Stimulated activated CD8-positive, alpha-beta memory T cell treated with anti-CD3 and anti-CD28 coated beads, Interleukin-4, amount 100 ng/mL, for 48 hours (primary cell): ENCODE results near the gene WDR46.
A peak's percentile ranks its signal among the peaks of the same experiment; 100 is the strongest.
"Not testable (repeated sequence)": the region's sequence is repeated elsewhere in the genome, so short reads cannot be mapped to it uniquely, and the experiment has no call there.

Experiments
- DNase-seq: peaks from one replicate; pipeline ENCODE4 v3.0.0-alpha.2; 2020

Gene WDR46

DNA sequence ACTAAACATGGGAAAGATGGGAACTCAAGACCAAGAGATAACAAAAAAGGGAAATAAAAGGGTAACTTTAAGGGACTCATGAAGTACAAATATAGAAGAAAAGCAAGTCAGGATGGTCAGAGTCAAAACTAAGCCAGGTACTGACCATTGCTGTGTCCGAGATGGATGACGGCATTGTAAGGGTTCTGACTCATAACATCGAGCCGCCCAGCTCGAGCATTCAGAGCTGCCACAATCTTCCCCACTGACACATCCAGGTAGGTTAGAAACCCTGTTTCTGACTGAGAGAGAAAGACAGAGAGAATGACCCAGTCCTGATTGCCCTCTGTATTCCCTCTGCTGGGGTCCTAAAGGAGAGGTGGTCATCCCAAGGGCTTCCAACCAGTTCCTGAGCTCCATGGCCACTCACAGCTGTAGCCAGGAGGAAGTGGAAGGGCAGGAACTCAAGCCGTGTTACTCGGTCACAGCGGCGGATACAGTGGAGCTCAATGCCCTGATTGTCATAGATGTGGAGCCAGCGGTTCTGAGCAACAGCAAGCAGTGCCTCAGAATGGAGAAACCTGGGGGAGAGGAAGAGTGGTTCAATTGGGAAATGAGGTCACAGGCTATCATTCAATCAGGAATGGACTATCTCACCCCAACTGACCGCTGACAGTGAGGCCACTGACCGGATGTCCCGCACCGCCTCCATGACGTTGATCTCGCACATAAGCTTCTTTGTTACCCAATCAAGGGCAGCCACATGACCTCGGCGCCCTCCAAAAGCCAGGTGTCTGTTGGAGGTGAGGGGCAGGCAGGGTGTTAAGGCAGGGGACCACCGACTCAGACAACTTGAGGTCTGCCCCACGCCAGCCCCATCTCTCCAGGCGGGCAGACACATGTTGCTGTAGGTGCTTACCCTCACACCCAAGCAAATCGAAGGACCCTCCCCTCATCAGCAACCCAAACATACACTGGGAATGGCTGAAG lies 1.8 kb downstream of the WDR46 start:
- DNase-seq = no peak

DNA sequence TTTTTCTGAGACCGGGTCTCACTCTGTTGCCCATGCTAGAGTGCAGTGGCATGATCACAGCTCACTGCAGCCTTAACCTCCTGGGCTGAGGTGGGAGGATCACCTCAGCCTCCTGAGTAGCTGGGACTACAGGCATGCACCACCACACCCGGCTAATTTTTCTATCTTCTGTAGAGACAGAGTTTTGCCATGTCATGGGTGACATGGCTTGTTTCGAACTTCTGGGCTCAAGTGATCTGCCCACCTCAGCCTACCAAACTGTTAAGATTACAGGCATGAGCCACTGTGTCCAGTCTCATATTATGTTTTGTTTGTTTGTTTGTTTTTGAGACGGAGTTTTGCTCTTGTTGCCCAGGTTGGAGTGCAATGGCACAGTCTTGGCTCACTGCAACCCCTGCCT lies 3.8 kb downstream of the WDR46 start:
- not testable (repeated sequence) for DNase-seq

DNA sequence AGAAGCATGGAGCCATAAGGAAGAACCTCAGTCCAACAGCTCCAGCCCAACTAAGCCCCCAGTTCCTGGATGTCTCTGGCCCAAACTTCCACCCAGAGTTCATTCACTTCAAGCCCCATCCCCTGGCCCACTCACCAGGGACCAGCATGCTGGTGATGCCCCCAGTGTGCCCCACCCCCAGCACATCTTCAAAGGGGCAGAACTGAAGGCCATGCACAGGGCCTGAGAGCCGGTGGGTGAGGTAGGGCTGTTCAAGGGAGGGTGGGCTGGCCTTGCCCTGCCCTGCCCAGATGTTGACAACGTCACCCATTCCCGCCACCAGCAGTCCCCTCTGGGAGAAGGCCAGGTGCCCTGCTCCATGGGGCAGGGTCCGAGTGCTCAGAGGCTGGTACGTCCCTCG lies 8.5 kb downstream of the WDR46 start:
- DNase-seq = no peak

DNA sequence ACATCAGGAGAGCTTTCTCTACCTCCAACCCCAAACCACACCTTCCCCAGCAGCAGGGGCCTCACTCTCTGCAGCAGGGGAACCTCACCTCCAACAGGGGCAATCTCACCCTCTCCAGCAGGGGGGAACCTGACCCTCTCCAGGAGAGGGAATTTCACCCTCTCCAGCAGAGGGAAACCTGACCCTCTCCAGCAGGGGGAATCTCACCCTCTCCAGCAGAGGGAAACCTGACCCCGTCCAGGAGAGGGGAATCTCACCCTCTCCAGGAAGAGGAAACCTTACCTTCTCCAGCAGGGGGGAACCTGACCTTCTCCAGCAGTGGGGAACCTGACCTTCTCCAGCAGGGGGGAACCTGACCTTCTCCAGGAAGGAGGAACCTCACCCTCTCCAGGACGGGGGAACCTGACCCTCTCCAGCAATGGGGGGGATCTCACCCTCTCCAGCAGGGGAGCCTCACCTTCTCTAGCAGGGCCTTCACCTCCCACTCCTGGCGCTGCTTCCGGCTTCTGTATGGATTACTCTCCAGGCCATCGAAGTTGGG lies 9.0 kb downstream of the WDR46 start:
- DNase-seq = no peak

DNA sequence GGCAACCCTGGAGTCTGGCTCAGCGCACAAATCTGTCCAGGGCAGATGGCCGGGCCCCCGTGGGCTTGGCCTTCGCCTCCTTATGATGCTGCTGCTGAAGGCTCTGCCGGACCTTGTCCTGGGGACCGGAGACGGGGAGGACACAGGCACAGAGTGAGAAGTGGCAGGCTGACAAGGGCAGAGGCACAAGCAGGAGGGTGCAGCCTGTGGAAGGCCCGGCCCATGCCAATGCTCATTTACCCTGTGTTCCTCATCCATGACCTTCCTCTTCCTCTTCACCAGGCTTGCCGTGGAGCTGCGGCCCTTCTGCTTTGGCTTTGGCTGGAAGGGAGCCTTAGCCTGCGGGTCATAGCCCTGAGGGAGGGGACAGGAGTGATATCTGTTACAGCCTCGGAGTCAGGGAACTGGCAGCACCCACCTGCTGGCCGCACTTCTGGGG lies 9.8 kb downstream of the WDR46 start:
- no peak for DNase-seq

DNA sequence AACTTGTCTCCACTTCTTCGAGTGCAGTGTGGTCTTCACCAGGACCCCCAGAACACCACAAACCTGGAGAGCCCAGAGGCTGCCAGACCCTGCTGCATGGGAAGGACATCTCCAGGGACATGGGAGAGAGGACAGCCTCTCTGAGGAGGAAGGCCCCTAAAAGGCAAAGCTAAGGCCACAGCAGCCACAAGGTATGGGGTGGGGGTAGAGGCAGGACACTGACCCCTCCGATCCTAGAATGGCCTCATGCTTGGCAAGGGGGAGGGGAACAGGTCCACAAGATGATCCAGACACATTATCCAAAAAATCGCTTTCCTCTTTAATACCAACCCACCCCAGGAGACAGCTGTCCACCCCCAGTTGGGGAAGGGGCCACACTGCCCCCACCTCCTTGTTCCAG lies 10.2 kb downstream of the WDR46 start:
- no peak for DNase-seq

DNA sequence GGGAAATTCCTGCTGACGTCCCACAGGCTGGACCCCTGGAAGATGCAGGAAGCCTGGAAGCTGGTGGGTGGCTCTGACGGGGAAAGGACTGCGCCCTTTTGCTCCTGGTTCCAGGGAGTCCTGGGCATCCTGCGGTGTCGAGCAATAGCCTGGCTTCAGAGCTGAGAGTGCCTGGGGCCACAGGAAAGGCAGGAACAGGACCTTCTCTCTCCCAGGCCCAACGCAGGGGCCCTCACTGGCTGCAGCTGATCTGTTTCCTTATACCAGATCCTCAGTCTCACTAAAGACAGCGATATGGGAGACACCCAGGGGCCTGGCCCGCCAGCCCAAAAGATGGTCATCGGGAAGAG lies 10.7 kb downstream of the WDR46 start:
- no peak for DNase-seq

DNA sequence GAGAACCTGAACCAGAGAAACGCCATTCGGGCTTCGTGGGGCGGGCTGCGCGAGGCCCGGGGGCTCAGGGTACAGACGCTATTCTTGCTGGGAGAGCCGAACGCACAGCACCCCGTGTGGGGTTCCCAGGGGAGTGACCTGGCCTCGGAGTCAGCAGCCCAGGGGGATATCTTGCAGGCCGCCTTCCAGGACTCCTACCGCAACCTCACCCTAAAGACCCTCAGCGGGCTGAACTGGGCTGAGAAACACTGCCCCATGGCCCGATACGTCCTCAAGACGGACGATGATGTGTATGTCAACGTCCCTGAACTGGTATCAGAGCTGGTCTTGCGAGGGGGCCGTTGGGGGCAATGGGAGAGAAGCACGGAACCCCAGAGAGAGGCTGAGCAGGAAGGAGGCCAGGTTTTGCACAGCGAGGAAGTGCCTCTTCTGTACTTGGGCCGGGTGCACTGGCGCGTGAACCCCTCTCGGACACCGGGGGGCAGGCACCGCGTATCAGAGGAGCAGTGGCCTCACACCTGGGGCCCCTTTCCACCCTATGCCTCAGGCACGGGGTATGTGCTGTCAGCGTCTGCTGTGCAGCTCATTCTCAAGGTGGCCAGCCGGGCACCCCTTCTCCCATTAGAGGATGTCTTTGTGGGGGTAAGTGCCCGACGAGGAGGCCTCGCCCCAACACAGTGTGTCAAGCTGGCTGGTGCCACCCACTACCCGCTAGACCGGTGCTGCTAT lies 11.2 kb downstream of the WDR46 start:
- peak; percentile 54 for DNase-seq

DNA sequence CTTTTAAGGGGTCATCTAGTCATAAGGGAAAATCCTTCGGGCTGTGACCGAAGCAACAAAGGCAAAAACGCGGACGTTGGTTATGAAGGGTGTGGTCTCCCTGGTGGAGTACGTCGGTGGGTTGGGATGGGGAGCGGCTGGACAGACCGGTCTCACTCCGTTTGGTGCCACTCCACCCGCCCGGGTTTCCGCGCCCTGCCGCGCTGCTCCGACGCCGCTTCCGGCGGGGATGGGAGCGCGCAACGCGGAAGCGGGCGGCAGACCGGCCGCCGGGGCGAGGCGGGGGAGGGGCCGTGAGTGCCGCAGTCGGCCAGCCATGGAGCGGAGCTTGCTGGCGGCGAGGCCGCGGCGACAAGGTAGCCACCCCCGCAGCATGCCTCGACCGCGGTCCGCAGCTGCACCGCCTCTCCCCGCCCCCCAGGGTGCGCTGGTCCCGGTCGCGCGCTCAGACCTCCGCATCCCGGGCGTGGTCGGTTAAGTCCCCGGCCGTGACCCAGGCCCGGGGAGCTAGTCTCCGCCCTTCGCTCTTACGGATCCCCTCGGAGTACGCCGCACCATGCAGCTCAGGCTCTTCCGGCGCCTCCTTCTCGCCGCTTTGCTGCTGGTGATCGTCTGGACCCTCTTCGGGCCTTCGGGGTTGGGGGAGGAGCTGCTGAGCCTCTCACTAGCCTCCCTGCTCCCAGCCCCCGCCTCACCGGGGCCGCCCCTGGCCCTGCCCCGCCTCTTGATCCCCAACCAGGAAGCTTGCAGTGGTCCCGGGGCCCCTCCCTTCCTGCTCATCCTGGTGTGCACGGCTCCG lies 12.0 kb downstream of the WDR46 start, which contains the start of gene B3GALT4:
Gene B3GALT4 (plus strand): TSS at position 260 of the 799 bp plus-strand sequence. CDS start 297 bp downstream, at position 557.
- DNase-seq = peak; percentile 87

DNA sequence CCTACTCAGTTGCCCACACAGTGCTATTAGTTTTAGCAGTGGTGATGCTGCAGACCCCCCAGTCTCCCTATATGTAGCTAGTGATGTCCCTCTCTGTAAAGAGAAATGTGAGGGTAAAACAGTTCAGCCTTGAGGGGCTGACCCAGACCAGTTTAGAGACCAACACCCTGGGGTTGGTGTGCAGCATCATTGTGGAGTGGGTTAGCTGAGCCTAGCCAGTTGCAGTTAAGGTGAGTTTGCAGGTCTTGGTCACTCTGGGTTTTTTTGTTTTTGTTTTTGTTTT lies 12.5 kb downstream of the WDR46 start:
- DNase-seq = no peak

DNA sequence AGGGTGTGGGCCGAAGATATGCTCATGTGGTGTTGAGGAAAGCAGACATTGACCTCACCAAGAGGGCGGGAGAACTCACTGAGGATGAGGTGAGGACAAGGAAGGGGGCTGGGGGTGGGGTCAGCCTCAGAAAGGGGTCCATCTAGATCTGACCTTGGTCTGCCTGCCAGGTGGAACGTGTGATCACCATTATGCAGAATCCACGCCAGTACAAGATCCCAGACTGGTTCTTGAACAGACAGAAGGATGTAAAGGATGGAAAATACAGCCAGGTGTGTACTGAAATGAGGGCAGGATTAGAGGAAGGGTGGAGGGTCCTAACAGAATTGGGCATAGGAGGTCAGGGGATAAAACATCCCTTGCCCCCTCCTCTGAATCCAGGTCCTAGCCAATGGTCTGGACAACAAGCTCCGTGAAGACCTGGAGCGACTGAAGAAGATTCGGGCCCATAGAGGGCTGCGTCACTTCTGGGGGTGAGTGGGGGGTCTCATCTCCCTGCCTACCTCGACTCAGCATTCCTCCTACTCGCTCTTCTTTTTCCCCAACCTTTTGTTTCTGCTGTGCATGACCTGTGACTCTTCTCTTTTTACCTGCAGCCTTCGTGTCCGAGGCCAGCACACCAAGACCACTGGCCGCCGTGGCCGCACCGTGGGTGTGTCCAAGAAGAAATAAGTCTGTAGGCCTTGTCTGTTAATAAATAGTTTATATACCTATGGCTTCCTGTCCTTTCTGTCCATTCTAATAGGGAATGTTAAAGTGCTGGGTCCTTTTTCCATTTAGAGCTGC lies 13.1 kb downstream of the WDR46 start:
- DNase-seq = not testable (repeated sequence)

DNA sequence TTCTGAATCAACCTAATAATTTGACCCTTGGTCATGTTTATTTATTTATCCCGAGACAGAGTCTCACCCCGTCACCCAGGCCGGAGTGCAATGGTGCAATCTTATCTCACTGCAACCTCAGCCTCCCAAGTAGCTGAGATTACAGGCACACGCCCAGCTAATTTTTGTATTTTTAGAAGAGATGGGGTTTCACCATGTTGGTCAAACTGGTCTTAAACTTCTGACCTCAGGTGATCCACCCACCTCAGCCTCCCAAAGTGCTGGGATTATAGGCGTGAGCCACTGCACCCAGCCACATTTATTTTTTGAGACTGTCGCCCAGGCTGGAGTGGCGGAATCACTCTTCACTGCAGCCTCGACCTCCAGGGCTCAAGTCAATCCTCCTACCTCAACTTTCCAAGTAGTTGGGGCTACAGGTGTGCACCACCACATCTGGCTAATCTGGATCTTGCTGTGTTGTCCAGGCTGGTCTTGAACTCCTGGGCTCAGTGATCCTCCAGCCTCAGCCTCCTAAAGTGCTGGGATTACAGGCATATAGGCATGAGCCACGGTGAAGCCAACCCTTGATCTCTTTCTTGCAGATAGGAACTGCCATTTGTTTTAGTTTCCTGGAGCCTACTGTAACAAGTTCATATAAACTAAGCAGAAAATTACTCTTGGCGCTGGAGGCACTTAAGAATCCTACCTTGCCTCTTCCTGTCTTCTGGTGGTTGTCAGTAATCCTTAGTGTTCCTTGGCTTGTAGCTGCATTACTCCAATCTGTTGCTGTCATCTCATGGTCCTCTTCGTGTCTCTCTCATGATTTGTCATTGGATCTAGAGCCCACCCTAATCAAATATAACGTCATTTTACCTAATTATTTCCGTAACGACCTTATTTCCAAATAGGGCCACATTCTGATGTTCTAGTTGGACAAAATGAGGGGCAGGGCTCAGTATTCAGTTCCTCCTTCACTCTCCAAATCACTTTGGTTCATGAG lies 14.8 kb downstream of the WDR46 start:
- no peak for DNase-seq

DNA sequence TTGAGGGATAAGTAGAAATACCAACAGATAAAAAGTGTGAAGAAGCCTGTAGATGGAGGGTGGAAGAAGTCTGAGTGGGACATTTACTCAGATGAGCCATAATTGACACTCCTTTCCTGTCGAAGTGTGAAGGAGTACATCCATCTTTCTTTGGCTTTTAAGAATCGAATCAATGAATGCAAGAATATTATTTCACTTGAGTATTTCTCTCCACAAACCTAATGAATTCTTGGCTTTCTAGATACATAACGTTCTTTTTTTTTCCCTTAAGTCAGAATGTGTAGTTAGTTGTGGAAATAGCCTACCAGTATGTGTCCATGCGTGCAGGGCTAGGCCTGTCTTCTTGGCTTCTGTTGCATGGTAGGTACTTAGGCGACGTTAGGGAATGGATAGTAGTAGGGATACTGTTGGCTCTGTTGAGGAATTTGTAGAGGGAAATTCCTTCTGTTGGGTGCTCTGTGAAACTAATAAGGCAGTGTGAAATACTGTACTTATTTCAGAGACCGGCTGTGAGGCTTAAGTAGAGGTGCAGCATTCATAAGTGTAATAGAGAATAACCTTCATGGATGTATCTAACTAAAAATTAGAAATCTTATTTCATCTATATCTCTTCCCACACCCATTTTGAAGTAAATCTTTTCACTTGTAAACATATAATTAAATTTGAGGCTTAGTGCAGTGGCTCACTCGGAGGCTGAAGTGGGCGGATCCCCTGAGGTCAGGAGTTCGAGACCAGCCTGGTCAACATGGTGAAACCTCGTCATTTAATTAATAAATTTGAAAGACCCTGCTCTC lies 15.7 kb downstream of the WDR46 start:
- no peak for DNase-seq

DNA sequence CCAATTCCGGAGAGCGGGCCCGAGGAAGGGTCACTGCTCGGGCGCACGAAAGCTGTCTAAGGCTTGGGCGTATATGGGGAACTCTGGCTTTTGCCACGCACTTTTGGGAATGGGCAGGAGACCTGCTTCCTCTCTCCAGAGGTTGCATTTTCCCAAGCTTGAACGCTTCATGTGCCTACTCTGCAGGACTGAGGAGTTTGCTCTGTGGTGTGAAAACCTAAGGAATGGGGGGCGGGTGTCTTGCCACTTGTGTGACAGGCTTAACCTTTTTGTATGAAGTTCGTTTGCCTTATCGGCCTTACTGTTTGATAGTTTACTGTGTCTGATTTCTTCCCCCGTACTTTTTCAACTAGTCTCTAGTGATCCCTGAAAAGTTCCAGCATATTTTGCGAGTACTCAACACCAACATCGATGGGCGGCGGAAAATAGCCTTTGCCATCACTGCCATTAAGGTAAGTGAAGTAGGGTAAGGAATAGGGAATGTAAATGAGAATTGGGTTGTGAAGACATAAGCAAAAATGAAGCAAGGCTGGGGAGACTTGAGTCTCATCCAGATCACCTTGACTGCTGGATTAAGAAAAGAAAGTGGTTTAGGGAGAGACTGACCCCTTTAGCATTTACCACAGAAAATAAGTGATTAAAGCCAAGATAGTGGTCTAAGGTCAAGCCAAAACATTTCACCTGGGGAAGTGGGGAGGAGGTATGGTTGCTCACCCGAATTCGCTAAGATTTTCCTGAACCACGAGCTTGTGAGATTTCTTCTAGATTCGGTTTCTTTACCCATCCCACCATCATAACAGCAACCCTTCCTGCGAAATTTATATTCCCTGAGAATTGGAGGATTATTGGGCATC lies 16.5 kb downstream of the WDR46 start:
- DNase-seq = no peak

DNA sequence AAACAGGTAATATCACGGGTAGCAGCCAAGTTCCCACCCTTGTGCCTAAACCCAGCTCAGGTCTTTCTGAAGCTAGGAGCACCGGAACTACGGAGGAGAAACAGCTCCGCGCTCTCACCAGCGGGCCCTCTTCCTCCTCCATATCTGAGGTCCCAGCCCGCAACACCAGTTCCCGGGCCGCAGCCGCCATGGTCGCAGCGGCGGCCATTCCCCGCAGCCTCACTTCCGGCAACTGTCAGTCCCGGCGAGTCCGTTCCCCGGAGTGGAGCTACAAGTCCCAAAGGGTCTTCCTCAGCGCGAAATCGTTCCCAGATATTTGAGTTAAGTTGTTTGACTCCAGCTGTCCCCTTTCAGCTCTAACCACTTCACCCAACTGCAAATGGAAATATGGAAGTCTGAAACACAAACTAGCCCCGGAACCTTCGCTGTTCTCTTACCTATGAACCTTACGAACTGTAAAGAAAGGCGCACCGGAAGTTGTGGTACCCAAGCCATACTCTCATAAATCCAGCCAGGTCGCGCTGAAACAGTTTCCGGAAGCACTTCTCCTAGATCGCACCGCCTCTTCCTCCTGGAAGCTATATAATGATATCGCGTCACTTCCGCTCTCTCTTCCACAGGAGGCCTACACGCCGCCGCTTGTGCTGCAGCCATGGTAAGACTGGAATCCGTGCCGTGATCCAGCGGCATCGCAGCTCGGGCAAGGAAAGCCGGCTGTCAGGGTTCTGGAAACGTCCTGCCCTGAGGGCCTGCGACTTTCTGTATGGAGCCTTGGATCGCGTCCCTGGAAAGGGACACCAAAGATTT lies 17.4 kb downstream of the WDR46 start, which contains the start of the genes RPS18 and VPS52:
Gene RPS18 (plus strand): TSS at position 608 of the 807 bp plus-strand sequence. CDS start 45 bp downstream, at position 653.
Gene VPS52 (minus strand): TSS at position 409 of the 807 bp plus-strand sequence. CDS start 201 bp downstream, at position 208.
- peak; percentile 91 for DNase-seq

DNA sequence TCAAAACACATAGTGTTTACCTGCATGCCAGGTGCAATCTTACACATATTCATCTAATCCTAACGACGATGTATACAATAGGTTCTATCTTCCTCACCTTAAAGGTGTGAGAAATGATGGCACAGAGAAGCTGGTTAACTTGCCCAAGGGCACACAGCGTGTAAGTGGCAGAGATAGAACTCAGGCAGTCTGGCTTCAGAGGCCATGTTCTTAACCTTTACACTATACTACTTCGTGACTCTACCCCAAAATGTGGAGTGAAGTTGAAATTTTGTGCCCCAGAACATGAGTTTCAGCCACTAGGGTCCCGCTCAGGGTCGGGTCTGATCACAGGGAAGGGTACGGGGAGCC lies 17.9 kb downstream of the WDR46 start:
- no peak for DNase-seq

DNA sequence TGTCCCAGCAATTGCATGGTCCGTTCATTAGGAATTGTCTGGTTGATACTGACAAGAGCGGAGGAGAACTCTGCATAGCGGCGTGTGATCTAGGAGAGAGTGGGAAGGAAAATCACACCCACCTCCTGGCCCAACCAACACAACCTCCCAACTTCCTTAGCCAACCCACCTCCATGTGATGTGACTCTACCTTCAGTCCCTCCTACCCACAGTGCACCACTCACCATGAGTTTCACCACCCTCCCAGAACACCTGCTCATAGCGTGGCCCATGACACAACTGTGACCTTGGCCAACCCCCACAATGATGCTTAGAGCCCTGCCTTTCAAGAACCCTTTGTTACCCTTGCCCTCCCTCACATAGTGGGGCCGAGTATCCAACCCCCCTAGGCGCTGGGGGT lies 25.0 kb downstream of the WDR46 start:
- DNase-seq = no peak

DNA sequence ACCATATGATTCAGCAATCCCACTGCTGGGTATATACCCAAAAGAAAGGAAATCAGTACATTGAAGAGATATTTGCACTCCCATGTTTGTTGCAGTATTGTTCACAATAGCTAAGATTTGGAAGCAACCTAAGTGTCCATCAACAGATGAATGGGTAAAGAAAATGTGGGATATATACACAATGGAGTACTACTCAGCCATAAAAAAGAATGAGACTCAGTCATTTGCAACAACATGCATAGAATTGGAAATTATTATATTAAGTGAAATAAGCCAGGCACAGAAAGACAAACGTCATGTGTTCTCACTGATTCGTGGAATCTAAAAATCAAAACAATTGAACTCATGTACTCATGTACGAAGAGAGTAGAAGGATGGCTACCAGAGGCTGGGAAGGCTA lies 26.5 kb downstream of the WDR46 start:
- DNase-seq = not testable (repeated sequence)
